Tibial nerve (tissue), 4 donors: Measurements from ENCODE around the gene TMEM198. TPM values are rescaled to one million over a fixed set of nuclear protein-coding genes. Genes with fewer than 3 reads are reported as not detected.
A peak's percentile ranks its signal among the peaks of the same experiment; 100 is the strongest.

Source experiments
- DNase-seq, 2 donors: peaks; one replicate each; pipeline ENCODE4 v3.0.0-alpha.2; 2019; ENCODE audit warnings: low spot score in 2 of 2
- H3K27ac ChIP-seq, 4 donors: fragments of 200-600 bp; sonication (generic) in 3 of 4; one replicate each; pipeline ENCODE4 v1.5.1; 2017 to 2019; ENCODE audit warnings: mild to moderate bottlenecking in 1 of 4
- H3K27me3 ChIP-seq, 2 donors: fragments of 200-600 bp; sonication (generic) in 1 of 2; one replicate each; pipeline versions ENCODE4 v1.5.1 to v1.6.0; 2017 to 2019
- H3K36me3 ChIP-seq, 3 donors: fragments of 200-600 bp; sonication (generic); one replicate each; pipeline ENCODE4 v1.5.1; 2018 to 2019
- H3K4me1 ChIP-seq, 4 donors: fragments of 200-600 bp; sonication (generic) in 3 of 4; one replicate each; pipeline ENCODE4 v1.5.1; 2017 to 2019
- H3K4me3 ChIP-seq, 4 donors: fragments of 200-600 bp; sonication (generic) in 3 of 4; one replicate each; pipeline ENCODE4 v1.5.1; 2017 to 2019; ENCODE audit warnings: mild to moderate bottlenecking in 1 of 4, moderate library complexity in 1 of 4
- H3K9me3 ChIP-seq, 4 donors: fragments of 200-600 bp; sonication (generic) in 3 of 4; one replicate each; pipeline ENCODE4 v1.5.1; 2017 to 2019
- CTCF ChIP-seq, 5 experiments: fragments of 200-600 bp in 3 of 5; fragments of 450-650 bp in 2 of 5; sonication (generic) in 3 of 5; IDR thresholded peaks; one replicate each; pipeline ENCODE4 v1.5.1; 2016 to 2019; ENCODE audit warnings: antibody characterized with exemption in 5 of 5, mild to moderate bottlenecking in 3 of 5, moderate library complexity in 2 of 5
- EP300 ChIP-seq, 2 donors: sonication (generic); formaldehyde crosslinking; IDR thresholded peaks; one replicate each; pipeline ENCODE4 v1.6.1; 2017; ENCODE audit warnings: antibody characterized with exemption in 2 of 2, mild to moderate bottlenecking in 1 of 2
- POLR2A ChIP-seq, 2 donors: fragments of 450-650 bp; IDR thresholded peaks; one replicate each; pipeline ENCODE4 v1.6.1; 2017; ENCODE audit warnings: antibody characterized with exemption in 2 of 2, mild to moderate bottlenecking in 2 of 2, moderate library complexity in 2 of 2
- WGBS, 2 donors: methylation state at CpG; one replicate each; pipeline ENCODE4 v1.1.5; 2018; 5-methylcytosine and 5-hydroxymethylcytosine counted together
- total RNA-seq, 4 donors: library from RNA; depleted of rRNA; stranded (reverse); fragments of >200 nt; gene quantifications; one replicate each; pipeline ENCODE4 v1.1.0, GENCODE V29; 2016

The TMEM198 gene
- total RNA-seq, 4 donors from 2014 or later, result 1.6 to 2.4 (median 1.9) TPM

DNA sequence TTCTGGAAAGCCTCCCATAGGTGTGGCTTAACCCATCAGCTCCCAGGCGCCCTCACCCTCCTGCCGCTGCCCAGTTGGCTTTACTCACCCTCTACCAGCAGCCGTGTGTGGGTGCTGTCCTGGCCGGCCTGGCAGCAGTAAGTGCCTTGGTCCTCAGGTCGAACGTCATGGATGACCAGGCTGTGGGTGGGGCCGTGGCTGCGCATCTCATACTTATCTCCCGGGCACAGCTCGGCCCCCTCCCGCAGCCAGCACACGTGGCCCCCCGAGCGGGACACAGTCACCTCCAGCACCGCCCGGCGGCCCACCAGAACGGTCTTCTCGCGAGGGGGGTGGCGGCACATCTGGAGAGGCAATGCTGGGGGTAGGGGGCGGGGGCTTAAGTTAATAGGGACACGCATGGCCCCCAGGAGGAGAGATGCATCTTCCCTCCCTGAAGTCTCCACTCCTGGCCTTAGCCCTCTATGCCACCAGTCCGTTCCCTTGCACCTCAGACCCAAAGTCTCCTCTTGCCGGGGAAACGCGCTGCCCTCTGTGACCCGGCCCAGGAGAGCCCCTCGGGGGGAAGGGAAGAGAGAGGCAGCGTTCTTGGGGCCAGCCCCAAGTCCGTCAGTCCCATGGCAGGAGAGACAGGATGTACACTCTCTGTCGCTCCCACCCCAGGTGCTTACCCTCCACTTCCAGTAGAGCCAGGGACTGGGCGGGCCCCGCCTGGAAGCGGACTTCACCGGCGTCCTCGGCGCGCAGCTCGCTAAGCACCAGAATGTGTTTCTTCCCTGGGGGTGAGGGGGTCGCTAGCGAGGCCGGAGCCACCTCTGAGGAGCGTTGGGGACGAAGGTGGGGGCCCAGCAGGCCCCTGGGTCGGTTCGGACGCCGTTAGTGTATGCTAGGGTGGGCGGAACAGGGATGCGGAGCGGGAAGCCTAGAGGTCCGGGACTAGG lies 7.9 kb downstream of the TMEM198 start:
- Histone ChIP-seq H3K9me3 (no peaks in the 10 kb centered on the region), H3K27ac (peak overlapping the region in 3 of 4 donors; percentile 44 to 87 (median 63)), H3K36me3 (peaks cover 0 to 47% (median 0%) of the 10 kb centered on the region in 3 donors), H3K4me3 (peak overlapping the region; percentile 44 to 68 (median 56)), H3K27me3 (peaks cover 0 to 7% of the 10 kb centered on the region in 2 donors), H3K4me1 (peaks cover 0 to 25% (median 14%) of the 10 kb centered on the region in 4 donors)
- no peak for DNase-seq
- TF ChIP-seq EP300 (IDR thresholded peaks at IDR 0.05) (no peak), POLR2A (IDR thresholded peaks at IDR 0.05) (no peak), CTCF (IDR thresholded peaks at IDR 0.05) (no peak)
- 6 to 8% methylated on average over 23 to 43 of the region's 54 CpGs for WGBS, 2 donors

DNA sequence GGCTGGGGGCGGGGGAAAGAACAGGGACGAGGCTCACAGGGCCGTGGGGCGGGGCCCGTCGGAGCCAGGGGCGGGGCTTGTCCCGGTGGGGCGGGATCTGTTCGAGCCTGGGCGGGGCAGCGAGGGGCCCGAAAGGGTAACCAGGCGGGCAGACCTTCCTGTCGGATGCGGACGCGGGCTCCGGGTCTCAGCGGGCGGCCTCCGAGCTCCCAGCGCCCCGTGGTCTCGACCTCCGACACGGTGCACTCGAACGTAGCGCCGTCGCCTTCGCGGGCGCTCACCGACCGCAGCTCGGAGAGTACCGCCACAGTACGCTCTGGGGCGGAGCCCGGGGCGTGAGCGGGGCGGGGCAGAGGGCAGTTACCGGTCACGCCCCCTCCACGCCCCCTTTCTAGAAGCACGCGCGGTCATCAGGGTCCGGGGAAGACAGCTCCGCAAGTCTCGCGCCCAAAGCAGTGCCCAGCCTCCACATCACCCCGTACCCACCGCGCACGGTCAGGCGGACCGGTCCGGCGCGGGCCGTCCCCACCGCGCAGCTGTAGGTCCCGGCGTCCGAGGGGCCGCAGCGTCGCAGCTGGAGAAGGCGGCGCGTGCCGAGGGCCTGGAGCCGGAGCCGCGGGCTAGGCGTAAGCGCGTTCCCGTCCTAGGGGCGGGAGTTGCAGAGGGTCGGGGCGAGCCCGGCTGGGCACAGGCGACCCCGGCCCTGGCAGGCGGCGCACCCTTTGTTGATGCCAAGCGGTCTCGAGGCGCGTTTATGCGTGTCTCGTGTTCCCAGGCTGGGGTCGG lies 8.7 kb downstream of the TMEM198 start:
- WGBS, 2 donors, result 2% methylated on average over 14 to 45 of the region's 99 CpGs
- DNase-seq, result peak; percentile 80 to 87
- peak overlapping the region; percentile 44 to 87 (median 62) for H3K27ac ChIP-seq
- peaks cover 0 to 7% of the 10 kb centered on the region in 2 donors for H3K27me3 ChIP-seq
- TF ChIP-seq EP300 (IDR thresholded peaks at IDR 0.05) (peak in 1 of 2 donors; percentile 66), CTCF (IDR thresholded peaks at IDR 0.05) (no peak)
- no peaks in the 10 kb centered on the region for H3K9me3 ChIP-seq
- H3K4me1 ChIP-seq, result peaks cover 0 to 25% (median 14%) of the 10 kb centered on the region in 4 donors
- peaks cover 0 to 52% (median 0%) of the 10 kb centered on the region in 3 donors for H3K36me3 ChIP-seq
- peak overlapping the region; percentile 44 to 68 (median 56) for H3K4me3 ChIP-seq

GRCh38 chr2:219553168-219553417 lies 9.3 kb downstream of the TMEM198 start:
- peaks cover 0 to 7% of the 10 kb centered on the region in 2 donors for H3K27me3 ChIP-seq
- no peak for DNase-seq
- H3K9me3 ChIP-seq, result no peaks in the 10 kb centered on the region
- peaks cover 0 to 57% (median 0%) of the 10 kb centered on the region in 3 donors for H3K36me3 ChIP-seq
- no peak for TF ChIP-seq CTCF (IDR thresholded peaks at IDR 0.05)
- TF ChIP-seq POLR2A (IDR thresholded peaks at IDR 0.05), result no peak
- no peak for TF ChIP-seq EP300 (IDR thresholded peaks at IDR 0.05)
- H3K4me3 ChIP-seq, result peak overlapping the region; percentile 44 to 68 (median 56)
- WGBS, 2 donors, result 32 to 37% methylated on average over 7 of the region's 7 CpGs
- peaks cover 0 to 25% (median 14%) of the 10 kb centered on the region in 4 donors for H3K4me1 ChIP-seq
- H3K27ac ChIP-seq, result peak overlapping the region in 1 of 4 donors; percentile 87

DNA sequence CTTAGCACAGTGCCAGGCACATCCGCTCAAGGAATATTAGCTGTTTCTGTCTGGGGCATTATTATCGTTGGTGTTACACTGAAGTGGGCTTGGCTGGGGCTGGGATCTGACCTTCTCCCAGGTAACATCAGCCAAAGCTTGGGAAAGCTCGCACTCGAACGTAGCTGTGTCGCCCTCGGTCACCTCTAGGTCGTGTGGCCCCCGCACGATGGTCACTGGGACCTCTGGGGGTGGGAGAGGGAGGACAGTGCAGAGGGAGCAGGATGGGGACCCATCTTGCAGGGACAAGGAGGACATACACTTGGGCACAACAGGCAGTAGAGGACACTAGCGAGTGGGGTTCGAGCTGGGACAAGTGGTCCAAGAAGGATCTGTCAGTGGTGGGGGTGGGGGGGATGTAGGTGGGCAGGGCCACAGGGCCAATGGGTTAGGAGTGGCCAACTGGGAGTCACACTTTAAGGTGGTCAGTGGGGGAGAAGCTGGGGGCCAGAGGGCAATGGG lies 9.7 kb downstream of the TMEM198 start:
- Histone ChIP-seq H3K4me3 (no peak overlapping the region), H3K27ac (no peak overlapping the region), H3K4me1 (peaks cover 0 to 25% (median 14%) of the 10 kb centered on the region in 4 donors), H3K9me3 (no peaks in the 10 kb centered on the region), H3K36me3 (peaks cover 0 to 61% (median 0%) of the 10 kb centered on the region in 3 donors), H3K27me3 (peaks cover 0 to 7% of the 10 kb centered on the region in 2 donors)
- TF ChIP-seq CTCF (IDR thresholded peaks at IDR 0.05) (no peak), POLR2A (IDR thresholded peaks at IDR 0.05) (no peak), EP300 (IDR thresholded peaks at IDR 0.05) (no peak)
- DNase-seq, result no peak
- WGBS, 2 donors, result 76 to 79% methylated on average over 12 of the region's 12 CpGs
